SK-N-SH treated with all-trans-retinoic acid at 6 μM for 48 hours (cell line): ENCODE measurements around the gene PAK4.

Experiments used
- ATAC-seq: fragments of 200-7000 bp; cut with Tn5 transposase; 3 replicates; pipeline ENCODE4 v1.9.1; 2020; ENCODE audit warnings: mild to moderate bottlenecking, moderate library complexity
- ARNTL ChIP-seq: fragments of 450-650 bp; formaldehyde crosslinking; IDR thresholded peaks from 2 replicates; pipeline ENCODE4 v1.5.0; 2020; ENCODE audit warnings: low read depth, mild to moderate bottlenecking, moderate library complexity, borderline replicate concordance
- BACH2 ChIP-seq: fragments of 250-450 bp; sonication (Bioruptor Pico); IDR thresholded peaks from 2 replicates; pipeline ENCODE4 v1.9.0; 2021; ENCODE audit warnings: mild to moderate bottlenecking, borderline replicate concordance
- CSRNP3 ChIP-seq: fragments of 250-450 bp; sonication (Bioruptor Pico); IDR thresholded peaks from 2 replicates; pipeline ENCODE4 v1.5.1; 2021; ENCODE audit warnings: mild to moderate bottlenecking, moderate library complexity
- GLIS3 ChIP-seq: fragments of 250-450 bp; sonication (Bioruptor Pico); IDR thresholded peaks from 2 replicates; pipeline ENCODE4 v1.5.0; 2020; ENCODE audit warnings: mild to moderate bottlenecking, moderate library complexity
- ISL1 ChIP-seq: fragments of 250-450 bp; sonication (Bioruptor Pico); IDR thresholded peaks from 2 replicates; pipeline ENCODE4 v2.1.2; 2022; ENCODE audit warnings: mild to moderate bottlenecking, moderate library complexity
- OSR1 ChIP-seq: fragments of 250-450 bp; sonication (Bioruptor Pico); IDR thresholded peaks from 2 replicates; pipeline ENCODE4 v1.8.0; 2022; ENCODE audit warnings: moderate library complexity, mild to moderate bottlenecking, inconsistent platforms
- PATZ1 ChIP-seq: fragments of 250-450 bp; sonication (Bioruptor Pico); IDR thresholded peaks from 2 replicates; pipeline ENCODE4 v1.8.0; 2020; ENCODE audit warnings: mild to moderate bottlenecking, moderate library complexity, borderline replicate concordance
- POU6F1 ChIP-seq: fragments of 250-450 bp; sonication (Bioruptor Pico); IDR thresholded peaks from 2 replicates; pipeline ENCODE4 v1.8.0; 2021; ENCODE audit warnings: low read depth, mild to moderate bottlenecking, moderate library complexity, borderline replicate concordance
- PPARA ChIP-seq: fragments of 250-450 bp; sonication (Bioruptor Pico); IDR thresholded peaks from 2 replicates; pipeline ENCODE4 v1.5.0; 2020; ENCODE audit warnings: mild to moderate bottlenecking, borderline replicate concordance
- RARB ChIP-seq: fragments of 250-450 bp; sonication (Bioruptor Pico); IDR thresholded peaks from 2 replicates; pipeline ENCODE4 v1.8.0; 2021; ENCODE audit warnings: mild to moderate bottlenecking, moderate library complexity
- TOX ChIP-seq: fragments of 250-450 bp; sonication (Bioruptor Pico); IDR thresholded peaks from 2 replicates; pipeline ENCODE4 v1.8.0; 2021; ENCODE audit warnings: mild to moderate bottlenecking, moderate library complexity, borderline replicate concordance
- ZC3H10 ChIP-seq: fragments of 250-450 bp; sonication (Bioruptor Pico); IDR thresholded peaks from 2 replicates; pipeline ENCODE4 v1.5.1; 2021; ENCODE audit warnings: mild to moderate bottlenecking, moderate library complexity
- ZFP3 ChIP-seq: fragments of 250-450 bp; sonication (Bioruptor Pico); IDR thresholded peaks from 2 replicates; pipeline ENCODE4 v1.5.0; 2020; ENCODE audit warnings: mild to moderate bottlenecking, moderate library complexity
- ZFP30 ChIP-seq: fragments of 450-650 bp; formaldehyde crosslinking; IDR thresholded peaks from 2 replicates; pipeline ENCODE4 v1.5.0; 2022; ENCODE audit warnings: mild to moderate bottlenecking, moderate library complexity
- ZNF565 ChIP-seq: fragments of 450-650 bp; formaldehyde crosslinking; conservative IDR thresholded peaks from 2 replicates; pipeline ENCODE4 v1.5.0; 2020; ENCODE audit warnings: low read depth, mild to moderate bottlenecking, moderate library complexity
- ZNF70 ChIP-seq: fragments of 450-650 bp; formaldehyde crosslinking; IDR thresholded peaks from 2 replicates; pipeline ENCODE4 v1.5.0; 2020; ENCODE audit warnings: mild to moderate bottlenecking, moderate library complexity
- ZNF8 ChIP-seq: fragments of 450-650 bp; formaldehyde crosslinking; IDR thresholded peaks from 2 replicates; pipeline ENCODE4 v1.5.0; 2020; ENCODE audit warnings: mild to moderate bottlenecking, moderate library complexity

PAK4 gene

GRCh38 chr19:39179754-39180153 lies 54.2 kb downstream of the PAK4 start:
- no peak for ATAC-seq
- TF ChIP-seq TOX (CRISPR knock-in tag) = no peak
- TF ChIP-seq RARB (CRISPR knock-in tag) = no peak
- TF ChIP-seq ARNTL = no peak
- no peak for TF ChIP-seq CSRNP3 (CRISPR knock-in tag)
- no peak for TF ChIP-seq PATZ1 (CRISPR knock-in tag)
- TF ChIP-seq PPARA (CRISPR knock-in tag) = no peak

- TF ChIP-seq ZFP3 = no peak
- no peak for TF ChIP-seq ZNF70 (CRISPR knock-in tag)
- TF ChIP-seq ZFP30 = no peak
- no peak for TF ChIP-seq PPARA (CRISPR knock-in tag)
- TF ChIP-seq CSRNP3 (CRISPR knock-in tag) = no peak
- no peak for TF ChIP-seq ISL1 (CRISPR knock-in tag)
- no peak for TF ChIP-seq PATZ1 (CRISPR knock-in tag)
These were observed 55.2 kb downstream of the PAK4 start for GRCh38 chr19:39180749-39181148.

GRCh38 chr19:39181500-39182173 lies 56.1 kb downstream of the PAK4 start:
- ATAC-seq = no peak
- no peak for TF ChIP-seq TOX (CRISPR knock-in tag)
- TF ChIP-seq ZNF565 (CRISPR knock-in tag) = no peak
- no peak for TF ChIP-seq ZFP3
- no peak for TF ChIP-seq PATZ1 (CRISPR knock-in tag)
- no peak for TF ChIP-seq ZC3H10 (CRISPR knock-in tag)
- TF ChIP-seq, all 23 proteins: peak for 0

More at GRCh38 chr19:39180749-39181148, 55.2 kb downstream of the PAK4 start:
- ATAC-seq = no peak

- TF ChIP-seq ZNF8 (CRISPR knock-in tag) (no peak), GLIS3 (CRISPR knock-in tag) (no peak), POU6F1 (CRISPR knock-in tag) (no peak), RARB (CRISPR knock-in tag) (no peak), ZFP3 (no peak), OSR1 (no peak), TOX (CRISPR knock-in tag) (no peak), ZC3H10 (CRISPR knock-in tag) (no peak), BACH2 (CRISPR knock-in tag) (no peak), CSRNP3 (CRISPR knock-in tag) (no peak), ZFP30 (no peak), ISL1 (CRISPR knock-in tag) (no peak)
- no peak for ATAC-seq
These were observed 56.6 kb downstream of the PAK4 start for GRCh38 chr19:39182174-39182505.
